Measurements from ENCODE around the gene FRY.
"Not testable (repeated sequence)": the region's sequence is repeated elsewhere in the genome, so short reads cannot be mapped to it uniquely, and the experiment has no call there.

FRY gene

GRCh38 chr13:32031025-32031814 is at the start of gene FRY:
FRY (plus strand) TSS chr13:32031774; CDS start chr13:32031796, 22 bp downstream.
- DNase-seq, result peak; percentile 84

DNA sequence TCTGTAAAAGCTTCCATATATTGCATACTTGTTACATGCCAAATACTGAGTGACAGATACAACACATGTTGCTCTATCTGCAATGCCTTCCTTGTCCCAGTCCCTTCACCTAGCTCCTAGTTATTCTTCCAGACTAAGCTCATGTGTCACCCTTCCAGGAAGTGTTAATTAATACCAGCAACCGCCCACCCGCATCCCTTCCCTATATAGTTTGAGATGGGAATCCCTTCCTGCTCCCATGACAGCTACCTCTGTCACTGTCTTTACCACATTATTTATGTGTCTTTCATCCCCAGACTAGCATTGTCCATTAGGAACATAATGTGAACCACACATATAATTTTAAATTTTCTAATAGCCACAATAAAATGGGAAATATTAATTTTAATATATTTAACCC is 49.5 kb upstream of the FRY start:
- DNase-seq, result no peak

DNA sequence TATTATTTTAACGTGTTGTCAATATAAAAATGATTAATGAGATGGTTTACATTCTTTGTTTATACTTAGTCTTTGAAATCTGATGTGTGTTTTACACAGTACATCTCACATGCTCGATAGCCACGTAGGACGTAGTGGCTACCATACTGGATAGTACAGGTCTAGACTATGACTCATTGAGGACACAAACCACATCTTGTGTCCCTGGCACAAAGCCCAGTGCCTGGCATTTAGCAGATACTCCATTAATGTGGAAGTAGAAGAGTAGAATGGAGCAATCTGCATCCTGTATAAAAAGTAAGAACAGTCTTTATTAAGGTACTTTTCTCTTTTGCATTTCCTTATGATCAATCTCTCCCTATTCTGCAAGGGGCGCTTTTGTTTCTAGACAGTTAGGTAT is 49.0 kb upstream of the FRY start:
- no peak for DNase-seq

GRCh38 chr13:31983696-31984095 is 47.9 kb upstream of the FRY start:
- DNase-seq, result not testable (repeated sequence)

DNA sequence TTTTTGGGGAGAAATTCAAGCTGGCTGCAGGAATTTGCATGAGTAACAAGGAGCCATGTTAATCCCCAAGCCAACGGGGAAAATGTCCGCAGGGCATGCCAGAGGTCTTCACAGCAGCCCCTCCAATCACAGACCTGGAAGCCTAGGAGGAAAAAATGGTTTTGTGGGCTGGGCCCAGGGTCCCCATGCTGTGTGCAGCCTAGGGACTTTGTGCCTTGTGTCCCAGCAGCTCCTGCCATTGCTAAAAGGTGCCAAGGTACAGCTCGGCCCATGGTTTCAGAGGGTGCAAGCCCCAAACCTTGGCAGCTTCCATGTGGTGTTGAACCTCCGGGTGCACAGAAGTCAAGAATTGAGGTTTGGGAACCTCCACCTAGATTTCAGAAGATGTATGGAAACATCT is 47.2 kb upstream of the FRY start:
- DNase-seq, result not testable (repeated sequence)

DNA sequence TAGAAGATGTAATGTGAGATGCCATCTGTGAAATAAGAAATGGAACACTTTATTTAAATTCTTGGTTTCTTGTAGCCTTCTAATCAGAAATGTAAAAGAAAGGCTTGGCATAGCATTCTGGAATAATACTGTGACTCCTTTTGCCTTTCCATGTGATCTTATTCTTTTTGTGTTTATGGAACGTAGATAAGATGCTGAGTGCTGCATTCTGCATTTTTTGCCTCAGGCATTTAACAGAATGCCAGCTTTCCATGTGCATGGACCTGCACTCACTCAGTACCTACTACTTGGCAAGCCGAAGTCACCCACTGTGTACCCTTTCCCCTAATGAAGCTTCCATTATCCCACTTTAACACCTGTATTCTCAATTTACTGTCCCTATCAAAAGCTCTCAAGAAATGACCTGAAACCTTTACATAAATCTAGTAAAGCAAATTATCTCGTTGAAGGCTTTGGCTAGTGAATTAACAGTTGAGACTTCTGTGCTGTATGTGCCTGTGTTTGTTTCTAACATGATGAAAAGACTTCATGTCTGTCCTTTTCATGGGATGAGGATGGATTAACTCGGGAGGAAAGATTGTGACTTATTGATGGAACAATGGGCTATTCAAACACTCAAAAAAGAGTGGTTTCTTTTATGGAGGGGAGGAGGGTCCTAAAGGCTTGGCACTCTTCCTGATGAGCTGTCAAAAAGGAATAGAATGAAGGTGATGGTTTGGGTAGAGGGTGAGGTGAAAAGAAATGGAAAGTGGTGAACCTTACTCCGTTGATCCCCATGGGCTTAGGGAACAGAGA is 44.7 kb upstream of the FRY start:
- no peak for DNase-seq

DNA sequence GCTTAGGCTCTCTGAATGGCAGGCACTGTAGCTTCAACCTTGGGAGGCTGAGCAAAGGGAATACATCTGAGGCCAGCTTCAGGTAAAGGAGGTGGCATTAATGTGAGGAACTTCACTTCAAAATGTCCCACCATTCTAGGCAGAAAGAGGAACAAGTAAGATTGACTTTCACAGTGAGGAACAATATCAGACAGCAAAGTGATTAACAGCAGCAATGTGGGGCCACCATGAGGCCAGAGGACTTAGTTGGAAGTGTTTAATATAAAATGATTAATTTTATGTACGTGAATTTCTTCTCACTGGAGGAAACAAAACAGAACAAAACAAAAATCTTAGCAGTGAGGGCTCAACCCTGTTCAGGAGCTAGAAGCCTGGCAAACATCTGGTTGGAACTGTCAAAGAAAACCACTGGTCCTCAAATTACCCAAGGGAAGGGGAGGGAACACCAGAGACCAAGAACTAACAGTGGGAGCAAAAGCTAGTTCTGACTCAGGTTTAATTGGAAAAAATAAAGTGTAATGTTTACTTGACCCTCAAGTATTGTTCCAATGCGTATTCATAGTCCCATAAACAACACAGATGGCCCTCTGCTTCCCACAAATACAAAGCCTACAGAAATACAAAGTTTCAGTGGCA is 43.9 kb upstream of the FRY start:
- no peak for DNase-seq

GRCh38 chr13:31994367-31994766 is 37.2 kb upstream of the FRY start:
- DNase-seq, result not testable (repeated sequence)

DNA sequence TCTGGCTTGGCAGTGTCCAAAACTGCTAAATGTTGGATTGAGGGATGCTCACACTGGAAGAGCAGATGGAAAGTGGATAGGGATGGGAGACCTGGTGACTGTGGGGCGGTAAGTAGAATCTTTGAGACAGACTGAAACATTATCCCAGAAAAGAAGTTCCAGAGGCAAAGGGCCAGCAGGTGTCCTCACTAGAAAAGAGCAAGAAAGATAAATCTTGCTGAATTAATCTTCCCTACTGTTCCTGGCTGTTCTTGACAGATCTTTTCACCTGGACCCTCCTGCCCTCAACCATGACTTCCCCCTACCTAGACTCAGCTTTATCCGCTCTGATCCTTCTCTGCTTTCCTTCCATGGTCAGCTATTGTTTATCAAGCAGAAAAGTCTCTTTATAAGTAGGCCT is 35.0 kb upstream of the FRY start:
- DNase-seq, result no peak

- DNase-seq, result no peak
Observed at GRCh38 chr13:31997641-31998040, 33.9 kb upstream of the FRY start.

DNA sequence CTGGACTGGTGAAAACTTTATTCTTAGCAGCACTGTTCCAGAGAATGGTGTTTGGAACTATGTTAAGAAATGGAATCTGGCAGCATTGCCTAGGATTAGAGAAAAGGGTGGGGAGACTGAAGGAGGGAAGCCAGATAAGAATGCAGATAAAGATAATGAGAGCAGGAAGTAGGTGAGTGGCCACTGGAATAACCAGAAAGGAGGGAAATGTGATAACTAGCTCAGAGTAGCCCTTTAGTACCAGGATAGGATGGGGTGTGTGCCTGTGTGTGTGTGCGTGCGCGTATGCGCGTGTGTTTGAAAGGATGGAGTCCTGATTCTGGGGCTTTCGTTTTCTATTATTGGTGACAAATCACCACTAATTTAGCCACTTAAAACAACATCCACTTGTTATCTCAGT is 33.4 kb upstream of the FRY start:
- DNase-seq, result no peak

DNA sequence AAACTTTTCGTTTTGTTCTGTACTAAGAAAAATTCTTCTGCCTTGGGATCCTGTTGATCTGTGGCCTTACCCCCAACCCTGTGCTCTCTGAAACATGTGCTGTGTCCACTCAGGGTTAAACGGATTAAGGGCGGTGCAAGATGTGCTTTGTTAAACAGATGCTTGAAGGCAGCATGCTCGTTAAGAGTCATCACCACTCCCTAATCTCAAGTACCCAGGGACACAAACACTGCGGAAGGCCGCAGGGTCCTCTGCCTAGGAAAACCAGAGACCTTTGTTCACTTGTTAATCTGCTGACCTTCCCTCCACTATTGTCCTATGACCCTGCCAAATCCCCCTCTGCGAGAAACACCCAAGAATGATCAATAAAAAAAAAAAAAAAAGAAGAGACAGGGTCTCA is 30.8 kb upstream of the FRY start:
- DNase-seq, result not testable (repeated sequence)

DNA sequence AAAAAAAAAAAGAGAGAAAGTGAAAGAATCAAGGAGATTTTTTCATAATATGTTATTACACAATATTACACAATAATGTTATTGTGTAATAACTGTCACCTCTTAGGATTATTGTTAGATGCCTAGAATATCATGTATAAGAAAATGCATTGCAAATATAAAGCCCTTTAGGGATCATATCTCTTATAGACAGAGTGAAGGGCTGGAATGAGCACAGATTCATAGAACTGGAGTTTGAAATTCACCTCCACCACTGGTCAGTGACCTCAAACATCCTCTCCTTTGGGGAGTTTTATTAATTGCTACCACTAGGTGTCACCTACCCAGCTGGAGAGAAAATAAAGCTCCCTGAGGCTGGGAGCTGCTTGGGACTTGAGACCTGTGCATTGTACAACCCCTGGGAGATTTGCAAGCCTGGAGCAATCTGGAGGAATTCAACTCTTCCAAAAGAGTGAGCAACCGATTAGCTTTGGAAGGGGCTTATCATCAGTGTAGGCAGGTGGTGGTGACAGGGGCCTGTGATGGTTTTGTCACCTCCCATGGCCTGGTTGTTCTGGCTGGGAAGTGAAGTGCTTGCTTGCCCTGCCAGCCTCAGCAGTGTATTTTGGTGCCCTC is 30.3 kb upstream of the FRY start:
- DNase-seq, result peak; percentile 81

GRCh38 chr13:32001769-32002168 is 29.8 kb upstream of the FRY start:
- no peak for DNase-seq

DNA sequence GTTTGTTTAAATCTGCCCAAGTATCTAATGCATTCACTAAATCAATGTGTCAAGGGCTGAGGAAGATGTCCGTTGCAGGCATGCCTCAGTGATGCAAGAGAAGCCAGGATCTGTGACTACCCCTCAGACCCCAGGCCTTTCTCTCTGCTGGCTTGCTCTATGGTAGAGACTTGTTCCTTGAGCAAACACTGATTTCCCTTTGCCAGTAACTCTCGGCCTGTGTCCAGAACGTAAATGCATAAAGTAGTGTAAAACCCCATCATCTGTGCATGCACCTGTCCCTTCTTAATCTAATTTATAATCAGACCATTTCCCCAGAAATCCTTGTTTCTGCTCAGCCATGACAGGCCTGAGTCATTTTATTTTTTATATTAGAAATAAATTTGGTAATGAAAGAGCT is 28.7 kb upstream of the FRY start:
- no peak for DNase-seq

DNA sequence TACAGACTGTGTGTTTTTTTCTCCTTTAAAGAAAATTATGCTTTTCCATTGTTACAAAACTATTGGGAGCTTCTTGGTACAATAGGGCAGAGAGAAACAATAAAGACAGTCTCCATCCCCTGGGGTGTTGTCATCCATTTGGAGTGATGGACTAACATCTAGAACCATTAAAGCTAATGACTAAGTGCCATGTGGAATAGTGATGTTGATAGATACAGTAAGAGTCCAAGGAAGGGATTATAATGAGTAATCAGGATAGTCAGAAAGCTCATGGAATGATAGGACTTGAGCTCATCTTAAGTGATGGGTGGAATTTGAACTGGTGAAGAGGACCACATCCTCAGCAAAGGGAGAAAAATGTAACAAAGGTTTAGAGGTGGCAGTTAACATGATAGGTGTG is 24.1 kb upstream of the FRY start:
- DNase-seq, result peak; percentile 61

GRCh38 chr13:32008518-32009175 is 22.9 kb upstream of the FRY start:
- DNase-seq, result no peak

GRCh38 chr13:32009362-32009761 is 22.2 kb upstream of the FRY start:
- no peak for DNase-seq

GRCh38 chr13:32010136-32010535 is 21.4 kb upstream of the FRY start:
- no peak for DNase-seq

DNA sequence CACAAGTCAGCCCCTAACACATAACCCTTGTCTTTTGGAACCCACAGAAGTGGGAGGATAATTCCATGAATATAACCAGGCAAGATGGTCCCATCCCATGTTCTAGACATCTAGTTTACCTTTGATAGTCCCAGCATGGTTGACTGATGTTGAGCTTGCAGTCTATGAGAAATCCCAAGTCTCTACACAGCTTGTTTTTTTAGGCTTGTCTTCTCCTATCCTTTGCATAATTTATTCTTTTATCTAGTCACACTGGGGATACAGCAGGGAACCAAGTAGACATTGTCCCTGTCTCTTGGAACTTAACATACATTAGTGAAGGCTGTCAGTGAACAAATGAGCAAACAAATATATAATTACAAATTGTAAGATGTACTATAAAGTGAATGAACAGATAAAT is 19.6 kb upstream of the FRY start:
- DNase-seq, result no peak

GRCh38 chr13:32013181-32013580 is 18.4 kb upstream of the FRY start:
- no peak for DNase-seq

GRCh38 chr13:32016119-32016518 is 15.5 kb upstream of the FRY start:
- no peak for DNase-seq

DNA sequence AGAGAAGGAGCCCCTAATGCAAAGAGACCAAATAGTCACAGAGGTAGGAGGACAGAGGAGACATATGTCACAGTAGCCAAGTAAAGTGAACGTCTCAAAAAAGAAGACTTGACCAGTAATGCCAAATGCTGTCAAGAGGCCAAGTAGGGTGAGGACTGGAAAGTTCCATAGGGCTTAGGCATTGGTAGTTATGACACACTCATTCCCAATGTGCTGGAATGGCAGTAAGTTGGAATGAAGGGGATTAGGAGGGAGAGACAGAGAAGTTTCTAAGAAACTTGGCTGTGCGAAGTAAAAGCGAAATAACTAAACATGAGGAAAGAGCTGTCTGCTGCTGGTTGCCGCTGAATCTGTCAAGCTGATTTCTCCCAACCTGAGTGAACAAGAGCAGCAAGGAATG is 14.9 kb upstream of the FRY start:
- no peak for DNase-seq
